ENCODE data around the gene AOPEP.

Gene AOPEP

GRCh38 chr9:94780516-94780950 is 54.0 kb downstream of the AOPEP start:
- Histone ChIP-seq H3K4me3 (ENCODE audit: low read depth, low read length) (no peak overlapping the region), H3K36me3 (ENCODE audit: control insufficient read depth in 2 of 2, insufficient read depth in 1 of 2, low read length in 2 of 2) (no peaks in the 10 kb centered on the region), H3K27ac (ENCODE audit: extremely low read depth, low read depth, low read length) (no peak overlapping the region), H3K4me1 (ENCODE audit: control insufficient read depth, insufficient read depth, low read length) (no peaks in the 10 kb centered on the region), H3K9me3 (ENCODE audit: control insufficient read depth, insufficient read depth, low read depth, low read length) (no peaks in the 10 kb centered on the region)
- POLR2A ChIA-PET = no interaction called here
- CTCF ChIA-PET = interaction anchor here (0.6 to 7.5 kb wide), 4 partner anchors 292 to 350 kb away, joined by 3 to 123 read pairs (median 6); no protein-coding TSS in a partner anchor
- TF ChIP-seq ELK4 (IDR thresholded peaks at IDR 0.05; ENCODE audit: borderline replicate concordance, low read depth, low read length) (no peak), ZNF664 (tag by site-specific recombination; IDR thresholded peaks at IDR 0.05) (no peak), ZNF114 (tag by site-specific recombination; IDR thresholded peaks at IDR 0.05) (no peak), SP7 (tag by site-specific recombination; IDR thresholded peaks at IDR 0.05) (no peak), ZNF600 (tag by site-specific recombination; IDR thresholded peaks at IDR 0.05) (no peak)

GRCh38 chr9:94782355-94783101 is 56.0 kb downstream of the AOPEP start:
- Histone ChIP-seq H3K27ac (ENCODE audit: extremely low read depth, low read depth, low read length) (no peak overlapping the region), H3K4me1 (ENCODE audit: control insufficient read depth, insufficient read depth, low read length) (no peaks in the 10 kb centered on the region), H3K9me3 (ENCODE audit: control insufficient read depth, insufficient read depth, low read depth, low read length) (no peaks in the 10 kb centered on the region), H3K4me3 (ENCODE audit: low read depth, low read length) (no peak overlapping the region), H3K36me3 (ENCODE audit: control insufficient read depth in 2 of 2, insufficient read depth in 1 of 2, low read length in 2 of 2) (no peaks in the 10 kb centered on the region)
- ChIA-PET POLR2A (no interaction called here), CTCF (interaction anchor here (0.6 to 7.5 kb wide), 42 partner anchors 9 to 1285 kb away, joined by 3 to 123 read pairs (median 4); no protein-coding TSS in a partner anchor)
- 0 out of 2 replicates have a peak, but pooled peaks have one; percentile 19 for TF ChIP-seq PRDM1 (tag by site-specific recombination; IDR thresholded peaks at IDR 0.05)
- TF ChIP-seq ZNF791 (tag by site-specific recombination; IDR thresholded peaks at IDR 0.05) = no peak

GRCh38 chr9:94783102-94783682 is 56.7 kb downstream of the AOPEP start:
- POLR2A ChIA-PET = no interaction called here
- H3K4me1 ChIP-seq (ENCODE audit: control insufficient read depth, insufficient read depth, low read length) = no peaks in the 10 kb centered on the region
- TF ChIP-seq CTCF (tag by site-specific recombination; IDR thresholded peaks at IDR 0.05) (peak; percentile 49), ZNF561 (tag by site-specific recombination; IDR thresholded peaks at IDR 0.05; ENCODE audit: borderline replicate concordance) (no peak; the same call in 1 of the 2 replicates), ZNF654 (tag by site-specific recombination; IDR thresholded peaks at IDR 0.05; ENCODE audit: low read depth) (peak; percentile 72), ZSCAN30 (tag by site-specific recombination; IDR thresholded peaks at IDR 0.05) (peak; percentile 56; the same call in 1 of the 2 replicates), ZBTB20 (tag by site-specific recombination; IDR thresholded peaks at IDR 0.05) (no peak), ZNF121 (tag by site-specific recombination; IDR thresholded peaks at IDR 0.05) (no peak), ZNF660 (tag by site-specific recombination; IDR thresholded peaks at IDR 0.05) (peak; percentile 28; the same call in 1 of the 2 replicates), ZNF701 (tag by site-specific recombination; IDR thresholded peaks at IDR 0.05) (no peak), TRIM28 (IDR thresholded peaks at IDR 0.05; ENCODE audit: borderline replicate concordance, low read length) (0 out of 2 replicates have a peak, but pooled peaks have one; percentile 32), ZNF2 (tag by site-specific recombination; IDR thresholded peaks at IDR 0.05) (0 out of 2 replicates have a peak, but pooled peaks have one; percentile 24)
- no peaks in the 10 kb centered on the region for H3K9me3 ChIP-seq (ENCODE audit: control insufficient read depth, insufficient read depth, low read depth, low read length)
- no peak overlapping the region for H3K4me3 ChIP-seq (ENCODE audit: low read depth, low read length)
- CTCF ChIA-PET = interaction anchor here (0.6 to 7.5 kb wide), 47 partner anchors 8 to 483 kb away, joined by 3 to 123 read pairs (median 4); no protein-coding TSS in a partner anchor
- H3K27ac ChIP-seq (ENCODE audit: extremely low read depth, low read depth, low read length) = no peak overlapping the region
- no peaks in the 10 kb centered on the region for H3K36me3 ChIP-seq (ENCODE audit: control insufficient read depth in 2 of 2, insufficient read depth in 1 of 2, low read length in 2 of 2)

Measured in HEK293 (cell line).